Upper lobe of left lung (tissue), 6 donors: ENCODE results near the gene ARAF. TPM values are rescaled to one million over a fixed set of nuclear protein-coding genes. Genes with fewer than 3 reads are reported as not detected.
A peak's percentile ranks its signal among the peaks of the same experiment; 100 is the strongest.

Source experiments
- ATAC-seq, 2 donors: fragments of 200-7000 bp; cut with Tn5 transposase; one replicate each; pipeline ENCODE4 v1.9.1; 2022; ENCODE audit warnings: mild to moderate bottlenecking in 2 of 2, moderate library complexity in 2 of 2; ENCODE audit not compliant: low FRiP score in 2 of 2
- DNase-seq, 2 donors: peaks; one replicate each; pipeline ENCODE4 v3.0.0-alpha.2; 2019 to 2020
- H3K27ac ChIP-seq, 4 donors: fragments of 200-600 bp; sonication (generic); one replicate each; pipeline ENCODE4 v1.5.1; 2016 to 2019
- H3K27me3 ChIP-seq, 4 donors: fragments of 200-600 bp; sonication (generic); one replicate each; pipeline ENCODE4 v1.5.1; 2017 to 2019
- H3K36me3 ChIP-seq, 4 donors: fragments of 200-600 bp; sonication (generic); one replicate each; pipeline ENCODE4 v1.5.1; 2016 to 2019
- H3K4me1 ChIP-seq, 4 donors: fragments of 200-600 bp; sonication (generic); one replicate each; pipeline ENCODE4 v1.5.1; 2018 to 2019
- H3K4me3 ChIP-seq, 4 donors: fragments of 200-600 bp; sonication (generic); one replicate each; pipeline ENCODE4 v1.5.1; 2017 to 2019; ENCODE audit warnings: mild to moderate bottlenecking in 2 of 4, moderate library complexity in 1 of 4
- H3K9me3 ChIP-seq, 4 donors: fragments of 200-600 bp; sonication (generic); one replicate each; pipeline ENCODE4 v1.5.1; 2018 to 2019
- CTCF ChIP-seq, 6 experiments: fragments of 450-650 bp in 4 of 6; fragments of 200-600 bp in 2 of 6; sonication (generic) in 2 of 6; IDR thresholded peaks; one replicate each; pipeline ENCODE4 v1.5.1; 2016 to 2019; ENCODE audit warnings: antibody characterized with exemption in 6 of 6
- EP300 ChIP-seq, 4 donors: sonication (generic); formaldehyde crosslinking; IDR thresholded peaks; one replicate each; pipeline ENCODE4 v1.5.1; 2017; ENCODE audit warnings: antibody characterized with exemption in 4 of 4, control low read depth in 2 of 4
- POLR2A ChIP-seq, 4 donors: fragments of 450-650 bp; IDR thresholded peaks; one replicate each; pipeline ENCODE4 v1.5.1; 2016 to 2017; ENCODE audit warnings: antibody characterized with exemption in 4 of 4, mild to moderate bottlenecking in 2 of 4
- POLR2AphosphoS5 ChIP-seq, 2 donors: sonication (generic); formaldehyde crosslinking; IDR thresholded peaks; one replicate each; pipeline ENCODE4 v1.5.1; 2017; ENCODE audit warnings: antibody characterized with exemption in 2 of 2
- WGBS, 2 donors: methylation state at CpG; one replicate each; pipeline ENCODE4 v1.1.5; 2017 to 2018; 5-methylcytosine and 5-hydroxymethylcytosine counted together
- total RNA-seq, 6 donors: library from RNA; depleted of rRNA in 4 of 6; stranded (reverse); fragments of >200 nt in 4 of 6; gene quantifications; one replicate each; pipeline versions ENCODE4 v1.1.0 to v1.2.1, GENCODE V29; 2016 to 2021
- donor health status: DM: no; HTN: no; CAD: no; lungs with moderate emphysema.
- donor health status: DM: no; HTN: yes; CAD: no; lungs with severe emphysema.

ARAF gene
- total RNA-seq, 6 donors from 2014 or later, result 42.0 to 104 (median 85.2) TPM

GRCh38 chrX:47558436-47558835 is 2.6 kb upstream of the ARAF start:
- no peak overlapping the region for H3K4me3 ChIP-seq
- H3K36me3 ChIP-seq, result peaks cover 0 to 8% (median 3%) of the 10 kb centered on the region in 4 donors
- no peaks in the 10 kb centered on the region for H3K27me3 ChIP-seq
- H3K9me3 ChIP-seq, result no peaks in the 10 kb centered on the region
- TF ChIP-seq CTCF (IDR thresholded peaks at IDR 0.05) (no peak), EP300 (IDR thresholded peaks at IDR 0.05) (no peak), POLR2AphosphoS5 (IDR thresholded peaks at IDR 0.05) (no peak), POLR2A (IDR thresholded peaks at IDR 0.05) (no peak)
- no peak for DNase-seq
- H3K4me1 ChIP-seq, result peaks cover 5 to 13% (median 12%) of the 10 kb centered on the region in 4 donors
- 81 to 85% methylated on average over 3 of the region's 3 CpGs for WGBS, 2 donors
- no peak for ATAC-seq
- H3K27ac ChIP-seq, result no peak overlapping the region

DNA sequence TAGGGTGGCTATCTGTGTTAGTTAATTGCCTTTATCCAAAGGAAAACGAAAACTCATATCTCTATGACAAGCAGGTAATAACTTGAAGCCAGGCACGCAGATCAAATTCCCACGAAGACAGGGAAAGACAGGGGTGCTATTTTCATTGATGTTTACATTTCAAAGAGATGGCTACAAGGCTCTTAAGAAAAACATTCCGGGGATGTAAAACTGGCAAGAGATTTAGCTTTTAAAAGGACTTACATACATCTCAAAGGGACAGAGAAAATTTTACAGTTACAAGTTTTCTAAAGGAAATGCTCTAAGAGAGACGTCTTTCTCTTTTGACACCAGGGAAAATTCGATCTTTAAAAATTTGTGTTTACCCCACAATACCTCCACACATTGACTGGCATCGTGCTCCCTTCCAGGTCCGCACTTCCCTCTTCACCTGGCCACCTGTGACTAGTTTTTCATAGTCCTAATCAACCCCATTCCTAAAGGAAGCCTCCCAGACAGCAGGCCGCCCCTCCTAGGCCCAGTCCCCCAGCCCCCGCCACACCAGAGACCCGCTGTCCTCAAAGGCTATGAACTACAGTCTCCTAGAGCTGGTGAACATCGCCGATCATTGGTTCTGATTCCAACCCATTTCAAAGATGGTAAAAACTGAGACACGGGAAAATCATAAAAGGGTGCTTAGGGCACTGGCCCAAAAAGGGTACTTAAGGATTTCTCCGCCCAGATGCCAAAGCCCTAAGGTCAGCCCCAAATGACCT is 649 bp upstream of the ARAF start:
- Histone ChIP-seq H3K9me3 (no peaks in the 10 kb centered on the region), H3K4me1 (peaks cover 5 to 13% (median 12%) of the 10 kb centered on the region in 4 donors), H3K27ac (peak overlapping the region; percentile 91 to 97 (median 96)), H3K4me3 (peak overlapping the region in 3 of 4 donors; percentile 49 to 69 (median 62)), H3K36me3 (peaks cover 0 to 25% (median 12%) of the 10 kb centered on the region in 4 donors), H3K27me3 (no peaks in the 10 kb centered on the region)
- ATAC-seq (no peak), DNase-seq (no peak)
- TF ChIP-seq POLR2AphosphoS5 (IDR thresholded peaks at IDR 0.05) (no peak), EP300 (IDR thresholded peaks at IDR 0.05) (no peak), CTCF (IDR thresholded peaks at IDR 0.05) (no peak), POLR2A (IDR thresholded peaks at IDR 0.05) (no peak)
- WGBS, 2 donors, result 13 to 40% methylated on average over 10 to 15 of the region's 15 CpGs

DNA sequence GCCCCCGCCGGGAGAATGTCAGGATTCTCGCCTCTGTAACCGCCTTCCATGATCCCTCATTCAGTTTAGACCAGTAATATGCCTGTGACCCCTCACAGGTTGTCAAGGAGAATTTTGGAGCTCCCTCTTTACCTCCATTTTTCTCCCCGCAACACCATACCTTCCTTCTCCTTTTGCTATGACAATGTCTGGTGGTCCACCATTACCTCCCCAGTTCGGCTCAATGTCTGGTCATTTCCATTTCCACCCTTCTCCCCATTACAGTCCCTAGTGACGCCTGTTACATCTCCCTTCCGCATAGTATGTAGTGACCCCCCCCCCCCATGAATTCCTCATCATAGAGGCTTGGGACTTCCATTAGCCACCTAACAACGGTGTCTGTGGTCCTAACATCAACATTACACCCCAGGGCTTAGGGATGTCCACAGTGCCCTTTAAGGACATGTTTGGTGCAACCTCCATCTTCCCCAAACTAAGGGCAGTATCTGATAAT is 700 bp downstream of the ARAF start:
- ATAC-seq, result no peak
- WGBS, 2 donors, result 8 to 44% methylated on average over 9 of the region's 9 CpGs

GRCh38 chrX:47562615-47563243 is 1.7 kb downstream of the ARAF start:
- H3K27me3 ChIP-seq, result no peaks in the 10 kb centered on the region
- no peak overlapping the region for H3K27ac ChIP-seq
- H3K36me3 ChIP-seq, result peaks cover 0 to 45% (median 20%) of the 10 kb centered on the region in 4 donors
- no peaks in the 10 kb centered on the region for H3K9me3 ChIP-seq
- 80 to 92% methylated on average over 11 to 13 of the region's 13 CpGs for WGBS, 2 donors
- H3K4me1 ChIP-seq, result peaks cover 5 to 13% (median 12%) of the 10 kb centered on the region in 4 donors
- no peak overlapping the region for H3K4me3 ChIP-seq
- DNase-seq (no peak), ATAC-seq (no peak)
- peak in 5 of 6 experiments; percentile 7 to 38 (median 27) for TF ChIP-seq CTCF (IDR thresholded peaks at IDR 0.05)
- no peak for TF ChIP-seq POLR2A (IDR thresholded peaks at IDR 0.05)

More for the DNA sequence above, 700 bp downstream of the ARAF start:
- Histone ChIP-seq H3K27ac (peak overlapping the region; percentile 91 to 97 (median 96)), H3K9me3 (no peaks in the 10 kb centered on the region), H3K36me3 (peaks cover 0 to 35% (median 16%) of the 10 kb centered on the region in 4 donors), H3K27me3 (no peaks in the 10 kb centered on the region), H3K4me3 (peak overlapping the region; percentile 32 to 69 (median 56)), H3K4me1 (peaks cover 5 to 13% (median 12%) of the 10 kb centered on the region in 4 donors)
- no peak for DNase-seq
- no peak for TF ChIP-seq CTCF (IDR thresholded peaks at IDR 0.05)
- TF ChIP-seq EP300 (IDR thresholded peaks at IDR 0.05), result no peak
